ENCODE measurements around the gene EHD1.

DNA sequence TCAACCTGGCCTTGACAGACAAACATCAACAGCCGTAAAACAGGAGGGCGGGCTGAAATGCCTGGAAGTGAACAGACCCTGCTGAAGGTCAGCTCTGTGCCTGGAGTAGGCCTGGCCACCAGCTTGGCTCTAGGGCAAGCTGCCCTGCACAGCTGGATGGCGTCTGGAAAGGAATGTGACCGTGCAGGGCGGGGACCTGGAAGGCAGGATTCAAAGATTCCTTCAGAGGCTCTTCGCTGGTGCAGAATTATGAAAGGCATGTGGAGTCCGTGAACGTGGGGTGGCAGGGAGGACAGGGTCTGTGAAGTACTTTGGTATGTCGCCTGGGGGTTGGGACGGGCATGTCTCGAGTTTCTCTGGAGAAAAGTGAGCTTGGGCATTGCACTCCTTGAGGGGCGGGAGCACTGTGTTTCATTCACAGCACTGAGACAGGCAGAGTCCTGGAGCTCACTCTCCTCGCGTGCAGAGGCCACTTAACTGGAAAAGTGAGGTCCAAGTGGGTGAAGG is 1.5 kb downstream of the EHD1 start:
- TF ChIP-seq, protein P1, sequence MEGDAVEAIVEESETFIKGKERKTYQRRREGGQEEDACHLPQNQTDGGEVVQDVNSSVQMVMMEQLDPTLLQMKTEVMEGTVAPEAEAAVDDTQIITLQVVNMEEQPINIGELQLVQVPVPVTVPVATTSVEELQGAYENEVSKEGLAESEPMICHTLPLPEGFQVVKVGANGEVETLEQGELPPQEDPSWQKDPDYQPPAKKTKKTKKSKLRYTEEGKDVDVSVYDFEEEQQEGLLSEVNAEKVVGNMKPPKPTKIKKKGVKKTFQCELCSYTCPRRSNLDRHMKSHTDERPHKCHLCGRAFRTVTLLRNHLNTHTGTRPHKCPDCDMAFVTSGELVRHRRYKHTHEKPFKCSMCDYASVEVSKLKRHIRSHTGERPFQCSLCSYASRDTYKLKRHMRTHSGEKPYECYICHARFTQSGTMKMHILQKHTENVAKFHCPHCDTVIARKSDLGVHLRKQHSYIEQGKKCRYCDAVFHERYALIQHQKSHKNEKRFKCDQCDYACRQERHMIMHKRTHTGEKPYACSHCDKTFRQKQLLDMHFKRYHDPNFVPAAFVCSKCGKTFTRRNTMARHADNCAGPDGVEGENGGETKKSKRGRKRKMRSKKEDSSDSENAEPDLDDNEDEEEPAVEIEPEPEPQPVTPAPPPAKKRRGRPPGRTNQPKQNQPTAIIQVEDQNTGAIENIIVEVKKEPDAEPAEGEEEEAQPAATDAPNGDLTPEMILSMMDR (IDR thresholded peaks at IDR 0.05), result no peak
- TF ChIP-seq ZFX (IDR thresholded peaks at IDR 0.05; ENCODE audit: borderline replicate concordance), result no peak

Measured in 22Rv1 (cell line).